ENCODE data around the gene RHOJ.
"Not testable (repeated sequence)": the region's sequence is repeated elsewhere in the genome, so short reads cannot be mapped to it uniquely, and the experiment has no call there.

RHOJ gene

DNA sequence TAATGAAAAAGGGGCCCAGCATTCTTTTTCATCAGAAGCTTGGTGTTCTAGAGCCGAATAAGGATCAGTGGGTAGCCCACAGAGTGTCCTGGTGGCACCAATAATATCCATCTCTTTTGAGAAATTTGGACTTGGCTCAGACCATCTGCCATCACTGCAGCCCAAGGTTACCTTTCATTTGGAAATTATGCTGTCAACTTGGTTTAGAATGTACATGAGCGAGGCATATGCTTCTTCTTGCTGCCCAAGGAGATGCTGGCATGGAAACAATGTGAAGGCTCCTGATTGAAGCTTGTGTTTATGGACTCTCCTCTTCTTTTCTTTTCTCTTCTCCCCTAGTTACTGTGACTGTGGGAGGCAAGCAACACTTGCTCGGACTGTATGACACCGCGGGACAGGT is 64.5 kb downstream of the RHOJ start:
- H3K27ac ChIP-seq (ENCODE audit: low read depth, low read length): no peak overlapping the region
- peaks cover 17% of the 10 kb centered on the region for H3K9me3 ChIP-seq (ENCODE audit: control insufficient read depth, insufficient read depth, low read depth, low read length)
- no peak overlapping the region for H3K9ac ChIP-seq (ENCODE audit: low read length)
- no peaks in the 10 kb centered on the region for H3K27me3 ChIP-seq (ENCODE audit: control insufficient read depth, insufficient read depth, low read length)
- H3K4me3 ChIP-seq (ENCODE audit: low read depth, low read length): no peak overlapping the region
- H3K4me1 ChIP-seq (ENCODE audit: control insufficient read depth, insufficient read depth, low read length): no peaks in the 10 kb centered on the region
- H3K36me3 ChIP-seq (ENCODE audit: control insufficient read depth, insufficient read depth, low read length): no peaks in the 10 kb centered on the region

DNA sequence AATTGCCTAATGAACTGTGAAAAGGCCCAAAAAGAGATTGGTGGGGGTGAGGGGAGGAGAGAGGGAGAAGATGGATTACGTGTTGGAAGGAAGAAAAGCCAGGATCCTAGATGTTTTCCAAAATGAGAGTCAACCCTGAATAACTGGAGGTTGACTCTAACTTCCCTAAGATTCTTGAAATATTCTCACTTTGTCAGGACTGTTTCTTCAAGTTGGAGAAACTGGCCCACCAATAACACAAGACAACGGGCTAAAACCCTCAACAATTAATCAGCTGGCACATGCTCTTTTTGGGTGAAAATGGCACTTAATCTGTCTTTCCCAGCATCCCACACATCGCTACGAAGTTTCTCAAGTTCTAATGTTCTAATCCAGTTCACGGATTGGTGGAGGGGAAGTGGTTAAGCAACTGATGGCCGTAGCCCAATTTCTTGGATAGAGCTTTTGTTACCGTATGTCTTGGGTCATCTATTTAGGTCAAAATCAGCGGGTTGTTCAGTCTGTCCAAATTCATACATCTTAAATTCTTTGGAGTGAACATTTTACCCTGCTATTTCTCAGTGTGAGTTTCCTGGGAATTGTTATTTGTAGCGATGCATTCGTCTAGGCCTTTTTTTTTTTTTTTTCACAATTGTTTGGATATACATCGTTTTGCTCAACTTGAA is 65.5 kb downstream of the RHOJ start:
- H3K9ac ChIP-seq (ENCODE audit: low read length): no peak overlapping the region
- no peak overlapping the region for H3K4me3 ChIP-seq (ENCODE audit: low read depth, low read length)
- H3K4me1 ChIP-seq (ENCODE audit: control insufficient read depth, insufficient read depth, low read length): no peaks in the 10 kb centered on the region
- no peaks in the 10 kb centered on the region for H3K27me3 ChIP-seq (ENCODE audit: control insufficient read depth, insufficient read depth, low read length)
- H3K27ac ChIP-seq (ENCODE audit: low read depth, low read length): no peak overlapping the region
- no peaks in the 10 kb centered on the region for H3K36me3 ChIP-seq (ENCODE audit: control insufficient read depth, insufficient read depth, low read length)
- H3K9me3 ChIP-seq (ENCODE audit: control insufficient read depth, insufficient read depth, low read depth, low read length): peaks cover 14% of the 10 kb centered on the region; the same call in 1 of the 2 replicates

DNA sequence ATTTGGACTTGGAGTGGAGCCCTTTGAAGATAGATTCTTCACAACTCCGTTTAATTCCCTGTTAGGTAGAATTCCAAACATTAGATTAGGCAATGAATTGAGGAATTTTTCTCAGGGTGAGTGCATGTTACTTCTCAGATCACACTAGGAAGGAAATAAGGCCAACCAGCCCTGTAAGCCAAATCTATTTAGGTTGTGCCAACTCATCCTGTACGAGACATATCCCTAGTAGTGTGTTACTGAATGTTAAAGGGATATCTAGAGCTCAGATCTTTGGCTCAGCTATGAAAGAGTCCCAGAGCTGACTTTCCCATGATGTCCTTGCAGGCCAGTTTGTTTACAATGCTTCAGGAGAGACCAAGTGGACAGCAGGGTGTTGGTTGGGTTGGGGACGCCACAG is 68.9 kb downstream of the RHOJ start:
- no peak overlapping the region for H3K4me3 ChIP-seq (ENCODE audit: low read depth, low read length)

DNA sequence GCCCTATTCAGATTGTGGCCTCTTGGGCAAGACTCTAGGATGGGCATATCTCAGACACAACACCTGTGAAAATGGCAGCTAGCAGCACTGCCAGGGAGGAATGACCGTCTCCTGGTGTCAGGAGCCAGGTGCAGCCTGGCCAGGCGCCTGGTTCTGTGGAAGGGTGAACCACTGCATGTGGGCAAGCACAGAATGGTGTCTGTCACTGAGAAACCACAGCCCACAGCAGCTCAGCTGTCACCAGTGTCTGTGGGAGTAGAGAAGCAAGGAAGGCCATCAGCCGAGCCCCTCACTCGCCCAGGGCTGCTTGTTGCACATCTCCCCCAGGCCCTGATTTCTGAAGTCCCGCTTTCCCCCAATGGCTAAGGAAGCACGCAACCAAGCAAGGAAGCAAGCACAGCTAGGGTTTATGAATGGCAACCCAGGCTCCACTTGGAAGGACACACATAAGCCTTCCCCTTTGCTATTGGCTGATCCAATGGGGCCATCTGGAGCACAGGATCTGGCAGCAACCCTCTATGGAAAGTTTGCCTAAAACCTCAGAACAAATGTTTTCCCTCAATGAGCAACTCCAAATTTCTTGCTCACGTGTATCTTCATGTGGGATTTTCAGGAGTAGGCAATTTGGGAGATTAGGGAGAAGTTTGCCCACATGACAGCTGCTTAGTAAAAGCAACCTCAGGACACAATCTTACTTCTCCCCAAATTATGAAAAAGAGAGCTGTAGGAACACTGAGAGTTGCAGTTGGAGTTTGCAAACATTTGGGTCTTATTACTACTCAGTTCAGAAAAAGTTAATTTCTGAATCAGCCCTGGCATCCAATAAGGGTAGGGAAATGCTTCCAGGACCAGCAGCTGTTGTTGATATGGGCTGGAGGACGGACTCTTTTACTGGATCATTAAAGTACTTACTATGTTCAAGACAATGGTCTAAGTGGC is 69.7 kb downstream of the RHOJ start:
- Histone ChIP-seq H3K4me3 (ENCODE audit: low read depth, low read length) (no peak overlapping the region), H3K27ac (ENCODE audit: low read depth, low read length) (no peak overlapping the region), H3K9ac (ENCODE audit: low read length) (no peak overlapping the region), H3K9me3 (ENCODE audit: control insufficient read depth, insufficient read depth, low read depth, low read length) (no peaks in the 10 kb centered on the region), H3K4me1 (ENCODE audit: control insufficient read depth, insufficient read depth, low read length) (no peaks in the 10 kb centered on the region), H3K36me3 (ENCODE audit: control insufficient read depth, insufficient read depth, low read length) (no peaks in the 10 kb centered on the region), H3K27me3 (ENCODE audit: control insufficient read depth, insufficient read depth, low read length) (no peaks in the 10 kb centered on the region)

More for the DNA sequence above, 68.9 kb downstream of the RHOJ start:
- Histone ChIP-seq H3K9me3 (ENCODE audit: control insufficient read depth, insufficient read depth, low read depth, low read length) (no peaks in the 10 kb centered on the region), H3K27ac (ENCODE audit: low read depth, low read length) (no peak overlapping the region), H3K9ac (ENCODE audit: low read length) (no peak overlapping the region), H3K36me3 (ENCODE audit: control insufficient read depth, insufficient read depth, low read length) (no peaks in the 10 kb centered on the region), H3K27me3 (ENCODE audit: control insufficient read depth, insufficient read depth, low read length) (no peaks in the 10 kb centered on the region), H3K4me1 (ENCODE audit: control insufficient read depth, insufficient read depth, low read length) (no peaks in the 10 kb centered on the region)

DNA sequence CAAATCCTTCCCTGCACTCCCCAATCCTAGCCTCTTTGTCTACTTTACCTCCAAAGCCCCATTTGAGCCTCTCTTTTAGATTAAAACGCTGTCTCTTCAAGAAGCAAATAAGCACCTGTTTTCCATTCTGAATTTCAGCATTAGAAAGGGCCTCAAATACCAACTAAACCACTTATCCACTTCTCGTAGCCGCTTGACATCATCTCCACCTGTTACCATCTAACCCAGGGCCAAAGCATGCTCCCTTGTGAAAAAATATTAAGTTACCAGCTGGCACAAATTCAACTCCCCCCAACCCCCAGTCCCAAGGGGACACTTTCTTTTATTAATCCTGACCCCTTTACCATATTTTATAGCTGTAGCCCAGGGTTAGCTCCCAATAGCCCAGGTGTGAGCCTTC is 71.4 kb downstream of the RHOJ start:
- Histone ChIP-seq H3K27me3 (ENCODE audit: control insufficient read depth, insufficient read depth, low read length) (no peaks in the 10 kb centered on the region), H3K9me3 (ENCODE audit: control insufficient read depth, insufficient read depth, low read depth, low read length) (no peaks in the 10 kb centered on the region), H3K27ac (ENCODE audit: low read depth, low read length) (no peak overlapping the region), H3K4me1 (ENCODE audit: control insufficient read depth, insufficient read depth, low read length) (no peaks in the 10 kb centered on the region), H3K36me3 (ENCODE audit: control insufficient read depth, insufficient read depth, low read length) (no peaks in the 10 kb centered on the region), H3K4me3 (ENCODE audit: low read depth, low read length) (no peak overlapping the region), H3K9ac (ENCODE audit: low read length) (no peak overlapping the region)

DNA sequence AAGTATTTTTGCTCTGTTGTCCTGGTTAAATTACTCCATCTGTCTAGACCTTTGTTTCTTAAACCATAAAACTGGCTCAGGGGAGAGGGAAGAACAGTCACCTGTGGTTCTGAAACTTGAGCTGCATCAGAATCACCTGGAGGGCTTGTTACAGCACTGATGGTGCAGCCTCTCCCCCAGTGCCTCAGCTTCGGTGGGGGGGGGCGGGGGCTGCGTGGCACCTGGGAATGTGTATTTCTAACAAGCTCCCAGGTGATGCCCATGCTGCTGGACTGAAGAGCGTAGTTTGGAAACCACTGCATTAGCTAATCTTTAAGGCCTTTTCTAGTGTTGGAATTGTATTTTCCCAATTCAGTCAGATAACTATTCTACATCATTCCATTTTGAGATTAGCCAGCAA is 71.8 kb downstream of the RHOJ start:
- Histone ChIP-seq H3K9me3 (ENCODE audit: control insufficient read depth, insufficient read depth, low read depth, low read length) (no peaks in the 10 kb centered on the region), H3K9ac (ENCODE audit: low read length) (no peak overlapping the region), H3K4me3 (ENCODE audit: low read depth, low read length) (no peak overlapping the region), H3K4me1 (ENCODE audit: control insufficient read depth, insufficient read depth, low read length) (no peaks in the 10 kb centered on the region), H3K27ac (ENCODE audit: low read depth, low read length) (no peak overlapping the region), H3K27me3 (ENCODE audit: control insufficient read depth, insufficient read depth, low read length) (no peaks in the 10 kb centered on the region), H3K36me3 (ENCODE audit: control insufficient read depth, insufficient read depth, low read length) (no peaks in the 10 kb centered on the region)

DNA sequence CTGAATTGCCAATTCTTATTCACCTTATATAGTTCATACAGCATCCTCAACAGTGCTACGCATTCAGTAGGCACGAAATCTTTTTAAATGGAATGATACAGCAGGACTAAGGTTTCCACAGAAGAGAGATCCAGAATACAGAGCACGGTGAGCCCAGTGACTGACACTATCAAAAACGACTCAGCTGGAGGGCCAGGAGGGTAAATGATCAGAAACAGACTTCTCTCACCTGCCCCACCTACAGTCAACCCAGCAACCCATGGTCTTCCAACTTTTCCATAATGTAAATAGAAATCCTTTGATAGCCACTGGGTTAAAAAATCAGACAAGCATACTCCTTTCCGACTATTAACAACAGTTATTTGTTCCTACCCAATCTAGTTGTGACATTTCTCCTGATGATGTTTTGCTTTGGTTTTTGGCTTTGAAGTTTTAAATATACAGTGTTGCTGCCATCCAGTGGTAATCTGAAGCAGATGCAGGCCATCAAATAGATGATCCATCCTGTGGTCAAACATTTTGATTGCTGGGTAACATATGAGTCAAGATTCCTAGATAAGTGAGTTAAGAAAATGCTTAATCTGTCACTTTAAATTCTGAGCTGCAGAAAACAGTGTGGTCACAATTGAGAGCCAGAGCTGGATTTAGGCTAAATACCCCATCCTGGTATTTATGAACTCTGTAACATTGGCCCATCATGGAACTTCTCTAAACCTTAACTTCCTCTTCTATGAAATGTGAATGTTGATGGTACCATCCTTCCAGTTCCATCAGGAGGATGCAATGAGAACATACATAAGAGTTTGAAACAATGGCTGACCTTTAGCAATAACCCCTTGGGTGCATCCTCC is 72.5 kb downstream of the RHOJ start:
- H3K9ac ChIP-seq (ENCODE audit: low read length): no peak overlapping the region
- H3K36me3 ChIP-seq (ENCODE audit: control insufficient read depth, insufficient read depth, low read length): no peaks in the 10 kb centered on the region
- H3K4me1 ChIP-seq (ENCODE audit: control insufficient read depth, insufficient read depth, low read length): no peaks in the 10 kb centered on the region
- H3K9me3 ChIP-seq (ENCODE audit: control insufficient read depth, insufficient read depth, low read depth, low read length): no peaks in the 10 kb centered on the region
- H3K4me3 ChIP-seq (ENCODE audit: low read depth, low read length): no peak overlapping the region
- no peaks in the 10 kb centered on the region for H3K27me3 ChIP-seq (ENCODE audit: control insufficient read depth, insufficient read depth, low read length)
- H3K27ac ChIP-seq (ENCODE audit: low read depth, low read length): no peak overlapping the region

DNA sequence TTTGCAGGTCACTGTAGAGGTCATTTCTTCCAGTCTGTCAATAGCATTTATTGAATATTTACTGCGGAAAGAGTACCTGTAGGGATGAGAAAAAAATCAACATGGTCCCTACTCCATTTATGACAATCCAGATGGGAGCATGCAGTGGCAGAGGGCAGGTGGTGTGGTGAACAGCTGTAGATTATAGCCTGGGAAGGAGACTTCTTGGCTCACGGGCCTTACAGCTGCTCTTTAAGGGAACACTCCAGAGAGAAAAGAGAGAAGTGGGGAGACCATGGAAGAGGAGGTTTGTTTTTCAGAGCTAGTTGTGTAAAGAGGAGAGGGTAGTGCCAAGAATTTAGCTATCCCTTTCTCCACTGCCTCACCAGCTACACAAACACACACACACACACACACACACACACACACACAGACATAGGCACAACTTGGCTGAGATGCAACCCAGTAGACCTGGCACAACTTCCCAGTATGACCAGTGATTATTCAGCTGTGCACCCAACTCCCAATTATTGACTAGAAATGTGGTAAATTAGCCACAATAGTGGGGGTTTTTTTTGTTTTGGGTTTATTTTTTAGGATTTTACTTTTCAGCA is 73.4 kb downstream of the RHOJ start:
- Histone ChIP-seq H3K4me1 (ENCODE audit: control insufficient read depth, insufficient read depth, low read length) (no peaks in the 10 kb centered on the region), H3K27ac (ENCODE audit: low read depth, low read length) (no peak overlapping the region), H3K36me3 (ENCODE audit: control insufficient read depth, insufficient read depth, low read length) (no peaks in the 10 kb centered on the region), H3K9me3 (ENCODE audit: control insufficient read depth, insufficient read depth, low read depth, low read length) (no peaks in the 10 kb centered on the region), H3K9ac (ENCODE audit: low read length) (no peak overlapping the region), H3K27me3 (ENCODE audit: control insufficient read depth, insufficient read depth, low read length) (no peaks in the 10 kb centered on the region), H3K4me3 (ENCODE audit: low read depth, low read length) (no peak overlapping the region)

DNA sequence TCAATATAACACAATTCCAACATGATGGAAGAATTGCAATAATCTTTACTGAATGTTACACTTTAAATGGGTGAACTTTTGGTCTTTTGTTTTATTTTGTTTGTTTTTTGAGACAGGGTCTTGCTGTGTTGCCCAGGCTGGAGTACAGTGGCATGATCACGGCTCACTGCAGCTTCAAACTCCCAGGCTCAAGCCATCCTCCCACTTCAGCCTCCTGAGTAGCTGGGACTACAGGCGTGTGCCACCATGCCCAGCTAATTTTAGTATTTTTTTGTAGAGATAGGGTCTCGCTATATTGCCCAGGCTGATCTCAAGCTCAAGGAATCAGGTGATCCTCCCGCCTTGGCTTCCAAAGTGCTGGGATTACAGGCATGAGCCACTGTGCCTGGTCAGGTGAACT is 75.7 kb downstream of the RHOJ start:
- H3K4me1 ChIP-seq (ENCODE audit: control insufficient read depth, insufficient read depth, low read length); H3K27ac ChIP-seq (ENCODE audit: low read depth, low read length); H3K27me3 ChIP-seq (ENCODE audit: control insufficient read depth, insufficient read depth, low read length); H3K9me3 ChIP-seq (ENCODE audit: control insufficient read depth, insufficient read depth, low read depth, low read length); H3K36me3 ChIP-seq (ENCODE audit: control insufficient read depth, insufficient read depth, low read length); H3K9ac ChIP-seq (ENCODE audit: low read length); H3K4me3 ChIP-seq (ENCODE audit: low read depth, low read length): not testable (repeated sequence)

DNA sequence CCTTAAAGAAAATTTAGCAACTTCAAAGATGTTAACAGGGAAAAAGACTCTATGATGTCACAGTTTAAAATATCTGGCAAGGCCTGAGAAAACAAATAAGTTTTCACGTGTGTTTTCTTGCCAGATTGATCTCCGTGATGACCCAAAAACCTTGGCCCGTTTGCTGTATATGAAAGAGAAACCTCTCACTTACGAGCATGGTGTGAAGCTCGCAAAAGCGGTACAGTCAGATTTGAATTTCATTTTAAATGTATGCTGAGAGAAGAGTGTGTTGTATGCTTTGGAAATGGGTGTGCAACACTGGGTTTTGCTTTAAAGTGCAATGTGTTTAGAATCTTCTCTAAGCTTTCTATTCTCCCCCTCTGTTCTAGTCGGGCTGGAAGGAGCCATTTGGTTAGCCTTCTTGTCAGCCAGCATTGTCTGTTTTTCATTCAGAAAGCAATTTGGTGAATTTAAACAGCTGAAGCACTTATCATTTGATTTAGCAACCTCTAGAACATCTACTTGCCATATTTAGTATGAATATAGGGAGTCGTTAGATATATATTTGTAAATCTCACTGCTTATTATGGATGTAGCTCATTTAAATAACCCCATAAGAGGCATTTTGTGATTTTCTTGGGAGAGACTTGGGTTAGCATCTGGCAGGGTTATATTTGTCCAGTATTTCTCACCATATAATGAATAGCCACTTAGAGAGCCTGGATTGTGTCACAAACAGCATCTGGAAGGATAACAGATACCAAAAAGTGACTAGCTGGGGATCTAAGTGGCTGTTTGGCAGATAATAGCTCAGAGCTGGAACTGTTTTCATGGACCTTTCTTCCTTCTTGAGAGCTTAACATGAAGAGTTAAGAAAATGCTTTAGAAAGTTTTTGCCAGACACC is 79.0 kb downstream of the RHOJ start:
- Histone ChIP-seq H3K27me3 (ENCODE audit: control insufficient read depth, insufficient read depth, low read length) (no peaks in the 10 kb centered on the region), H3K9me3 (ENCODE audit: control insufficient read depth, insufficient read depth, low read depth, low read length) (no peaks in the 10 kb centered on the region), H3K4me3 (ENCODE audit: low read depth, low read length) (no peak overlapping the region), H3K4me1 (ENCODE audit: control insufficient read depth, insufficient read depth, low read length) (no peaks in the 10 kb centered on the region), H3K9ac (ENCODE audit: low read length) (no peak overlapping the region), H3K27ac (ENCODE audit: low read depth, low read length) (no peak overlapping the region), H3K36me3 (ENCODE audit: control insufficient read depth, insufficient read depth, low read length) (no peaks in the 10 kb centered on the region)
